Measurements from ENCODE around the gene FEM1B.

Gene FEM1B

GRCh38 chr15:68322796-68323195 lies 45.3 kb downstream of the FEM1B start:
- no peak for DNase-seq (ENCODE audit: low read depth, low spot score)

GRCh38 chr15:68325726-68326125 lies 48.2 kb downstream of the FEM1B start:
- DNase-seq (ENCODE audit: low read depth, low spot score) = no peak

GRCh38 chr15:68326711-68327354 lies 49.3 kb downstream of the FEM1B start:
- no peak for DNase-seq (ENCODE audit: low read depth, low spot score)

- no peak for DNase-seq (ENCODE audit: low read depth, low spot score)
Measured at GRCh38 chr15:68328443-68328842, 50.9 kb downstream of the FEM1B start.

GRCh38 chr15:68328964-68329363 lies 51.4 kb downstream of the FEM1B start:
- no peak for DNase-seq (ENCODE audit: low read depth, low spot score)

GRCh38 chr15:68330416-68330815 lies 52.9 kb downstream of the FEM1B start:
- no peak for DNase-seq (ENCODE audit: low read depth, low spot score)

- no peak for DNase-seq (ENCODE audit: low read depth, low spot score)
Measured at GRCh38 chr15:68330901-68331300, 53.4 kb downstream of the FEM1B start.

GRCh38 chr15:68332266-68332665 lies 54.7 kb downstream of the FEM1B start:
- DNase-seq (ENCODE audit: low read depth, low spot score) = no peak

GRCh38 chr15:68333775-68334470 lies 56.4 kb downstream of the FEM1B start:
- DNase-seq (ENCODE audit: low read depth, low spot score) = no peak

GRCh38 chr15:68334661-68335124 lies 57.1 kb downstream of the FEM1B start:
- DNase-seq (ENCODE audit: low read depth, low spot score) = no peak

GRCh38 chr15:68335251-68335650 lies 57.7 kb downstream of the FEM1B start:
- no peak for DNase-seq (ENCODE audit: low read depth, low spot score)

- no peak for DNase-seq (ENCODE audit: low read depth, low spot score)
Measured at GRCh38 chr15:68335655-68336054, 58.1 kb downstream of the FEM1B start.

GRCh38 chr15:68336516-68336915 lies 59.0 kb downstream of the FEM1B start:
- DNase-seq (ENCODE audit: low read depth, low spot score) = no peak

- no peak for DNase-seq (ENCODE audit: low read depth, low spot score)
Measured at GRCh38 chr15:68337826-68338225, 60.3 kb downstream of the FEM1B start.

- no peak for DNase-seq (ENCODE audit: low read depth, low spot score)
Measured at GRCh38 chr15:68339481-68339880, 61.9 kb downstream of the FEM1B start.

- no peak for DNase-seq (ENCODE audit: low read depth, low spot score)
Measured at GRCh38 chr15:68340726-68341671, 63.5 kb downstream of the FEM1B start.

GRCh38 chr15:68341760-68342725 lies 64.5 kb downstream of the FEM1B start:
- no peak for DNase-seq (ENCODE audit: low read depth, low spot score)

GRCh38 chr15:68343579-68344225 lies 66.2 kb downstream of the FEM1B start:
- no peak for DNase-seq (ENCODE audit: low read depth, low spot score)

- no peak for DNase-seq (ENCODE audit: low read depth, low spot score)
Measured at GRCh38 chr15:68344600-68344999, 67.1 kb downstream of the FEM1B start.
